GM19324 (cell line): ENCODE measurements around the gene PDCL2.
"Not testable (repeated sequence)": the region's sequence is repeated elsewhere in the genome, so short reads cannot be mapped to it uniquely, and the experiment has no call there.

Source experiments
- ATAC-seq: cut with Tn5 transposase; IDR thresholded peaks from one replicate; pipeline ENCODE4 v1.9.1; 2021; ENCODE audit warnings: mild to moderate bottlenecking, moderate library complexity; ENCODE audit not compliant: unreplicated experiment, low FRiP score

Gene PDCL2

DNA sequence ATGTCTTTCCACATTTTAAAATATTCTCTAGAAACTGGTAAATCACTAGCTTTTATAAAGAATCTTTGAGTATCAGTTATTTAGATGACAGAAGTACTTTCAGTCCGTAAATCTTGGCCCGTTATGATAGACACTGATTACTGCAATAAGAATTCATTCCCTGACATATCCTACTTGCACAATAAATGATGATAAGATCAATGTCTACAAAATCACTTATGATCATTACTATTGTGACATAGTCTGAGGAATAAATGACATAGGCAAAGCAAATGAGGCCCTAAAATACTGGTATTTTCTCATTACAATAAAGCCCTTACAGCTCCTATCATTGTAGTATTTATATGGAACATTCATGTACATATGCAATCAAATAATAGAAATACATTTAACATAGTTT lies 6.6 kb upstream of the PDCL2 start:
- no peak for ATAC-seq

DNA sequence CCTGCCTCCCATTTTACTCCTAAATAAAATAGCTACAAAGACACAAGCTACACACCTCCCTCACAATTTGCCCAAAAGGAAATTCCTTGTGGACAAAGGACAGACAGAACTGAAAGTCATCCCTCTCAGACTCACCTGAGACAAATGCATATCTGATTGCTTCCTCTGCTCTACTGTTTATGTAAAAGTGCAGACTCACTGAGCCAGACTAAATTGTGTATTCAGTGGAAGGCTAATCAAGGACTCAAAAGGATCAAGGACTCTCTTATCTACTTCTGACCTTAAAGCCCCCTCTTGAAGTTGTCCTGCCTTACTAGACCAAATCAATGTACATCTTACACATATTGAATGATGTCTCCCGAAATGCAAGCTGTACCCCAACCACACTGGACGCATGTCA lies 3.9 kb downstream of the PDCL2 start:
- ATAC-seq: no peak

DNA sequence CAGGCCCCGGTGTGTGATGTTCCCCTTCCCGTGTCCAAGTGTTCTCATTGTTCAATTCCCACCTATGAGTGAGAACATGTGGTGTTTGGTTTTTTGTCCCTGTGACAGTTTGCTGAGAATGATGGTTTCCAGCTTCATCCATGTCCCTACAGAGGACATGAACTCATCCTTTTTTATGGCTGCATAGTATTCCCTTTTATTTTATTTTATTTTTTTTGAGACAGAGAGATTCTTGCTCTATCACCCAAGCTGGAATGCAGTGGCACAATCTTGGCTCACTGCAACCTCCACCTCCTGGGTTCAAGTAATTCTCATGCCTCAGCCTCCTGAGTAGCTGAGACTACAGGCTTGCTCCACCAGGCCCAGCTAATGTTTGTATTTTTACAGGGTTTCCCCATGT lies 9.3 kb downstream of the PDCL2 start:
- ATAC-seq: not testable (repeated sequence)

DNA sequence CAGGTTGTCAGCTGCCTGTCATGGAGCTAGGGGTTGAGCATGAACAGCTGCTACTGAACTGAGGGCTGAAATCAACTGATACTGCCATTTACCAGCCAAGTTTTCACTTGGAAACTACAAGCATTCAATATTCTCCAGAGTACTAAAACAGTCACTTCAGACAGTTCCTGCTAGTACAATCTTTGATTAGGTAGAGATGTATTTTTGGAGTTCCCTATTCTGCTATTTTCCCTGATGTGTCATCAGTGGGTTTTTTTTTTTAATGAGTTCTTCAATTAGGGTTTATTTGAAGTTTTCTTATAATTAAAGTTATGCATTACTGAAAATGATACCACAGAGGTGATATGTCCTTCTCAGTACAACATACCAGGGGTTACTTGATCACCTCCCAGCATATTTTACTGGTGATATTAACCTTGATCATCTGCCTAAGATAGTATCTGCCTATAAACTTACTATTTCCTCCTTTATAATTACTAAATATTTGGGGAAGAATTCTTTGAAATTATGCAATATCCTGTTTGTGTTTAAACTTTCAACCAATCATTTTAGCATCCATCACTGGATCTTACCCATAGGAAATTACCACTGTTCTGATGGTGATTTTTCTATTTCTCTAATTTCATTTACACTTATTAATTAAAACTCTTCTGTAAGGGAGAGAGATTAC lies 13.6 kb downstream of the PDCL2 start:
- no peak for ATAC-seq

DNA sequence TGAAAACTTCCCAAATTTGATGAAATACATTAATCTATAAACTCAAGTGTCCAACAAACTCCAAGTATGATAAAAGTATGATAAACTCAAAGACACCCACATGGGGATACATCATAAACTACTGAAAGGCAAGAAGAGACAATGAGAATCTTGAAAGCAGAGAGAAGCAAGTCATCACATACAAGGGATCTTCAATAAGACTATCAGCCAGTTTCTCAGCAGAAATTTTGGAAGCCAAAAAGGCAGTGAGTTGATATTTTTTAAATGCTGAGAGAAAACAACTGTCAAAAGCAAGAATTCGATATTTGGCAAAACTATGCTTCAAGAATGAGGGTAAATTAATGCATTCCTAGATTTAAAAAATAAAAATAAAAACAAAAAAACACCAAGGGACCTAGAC lies 16.5 kb downstream of the PDCL2 start:
- ATAC-seq: no peak

DNA sequence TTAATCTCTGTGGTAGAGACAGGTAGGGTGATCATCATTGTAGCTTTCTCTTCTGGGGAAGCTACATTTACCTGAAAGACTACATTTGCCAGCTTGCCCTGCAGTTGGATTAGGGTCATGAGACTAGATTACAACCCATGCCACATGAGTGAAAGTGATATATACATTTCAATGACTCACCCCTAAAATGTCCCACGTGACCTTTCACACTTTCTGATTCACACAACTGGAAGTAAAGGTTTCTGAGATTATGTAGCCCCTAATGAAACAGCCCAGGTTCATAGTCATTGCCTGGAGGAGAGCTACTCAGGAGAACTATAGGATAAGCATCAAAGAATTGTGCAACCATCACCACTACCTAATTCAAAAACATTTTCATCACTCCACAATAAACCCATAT lies 17.8 kb downstream of the PDCL2 start:
- ATAC-seq: no peak

DNA sequence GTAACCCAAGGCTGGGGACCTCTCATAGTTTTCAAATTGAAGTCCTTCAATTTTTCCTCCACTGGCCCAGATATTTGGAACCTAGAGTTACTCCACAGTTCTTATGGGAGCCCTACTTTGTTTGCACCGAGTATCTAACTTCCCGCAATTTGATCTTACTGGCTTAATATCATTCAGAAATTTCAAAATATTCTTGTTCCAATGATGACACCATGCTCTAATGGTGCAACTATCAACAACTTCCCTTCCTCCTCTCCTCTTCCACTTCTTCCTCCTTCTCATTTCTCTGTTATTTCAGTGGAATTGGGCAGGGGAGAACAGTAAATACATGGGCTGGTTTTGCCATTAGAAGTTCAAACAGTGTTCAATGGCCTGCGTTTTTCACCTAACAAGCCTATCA lies 20.2 kb downstream of the PDCL2 start:
- no peak for ATAC-seq

DNA sequence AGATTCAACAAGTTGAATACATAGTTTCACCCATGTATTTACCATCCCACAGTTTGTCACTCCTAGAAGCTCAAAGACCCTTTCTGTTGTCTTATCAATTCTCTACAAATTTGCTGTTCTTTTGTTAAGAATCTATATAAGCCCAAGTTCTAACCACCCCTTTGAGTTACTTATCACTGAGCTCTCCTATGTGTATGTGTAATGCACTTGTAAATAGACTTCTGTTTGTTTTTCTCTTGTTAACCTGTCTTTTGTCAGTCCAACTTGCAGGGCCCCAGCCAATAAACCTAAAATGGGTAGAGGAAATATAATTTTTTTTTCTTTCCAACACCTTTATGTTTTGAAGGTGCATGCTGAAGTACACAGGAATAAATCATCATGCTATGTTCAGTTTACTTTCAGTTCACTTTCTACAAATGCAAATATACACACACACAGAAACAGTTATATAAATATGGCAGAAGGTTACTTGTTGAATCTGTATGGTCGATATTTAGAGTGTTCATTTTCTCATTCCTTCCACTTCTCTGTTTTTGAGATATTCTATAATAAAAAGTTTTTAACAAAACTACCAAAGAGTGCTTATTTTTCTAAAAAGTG lies 23.0 kb downstream of the PDCL2 start:
- peak; percentile 58 for ATAC-seq

DNA sequence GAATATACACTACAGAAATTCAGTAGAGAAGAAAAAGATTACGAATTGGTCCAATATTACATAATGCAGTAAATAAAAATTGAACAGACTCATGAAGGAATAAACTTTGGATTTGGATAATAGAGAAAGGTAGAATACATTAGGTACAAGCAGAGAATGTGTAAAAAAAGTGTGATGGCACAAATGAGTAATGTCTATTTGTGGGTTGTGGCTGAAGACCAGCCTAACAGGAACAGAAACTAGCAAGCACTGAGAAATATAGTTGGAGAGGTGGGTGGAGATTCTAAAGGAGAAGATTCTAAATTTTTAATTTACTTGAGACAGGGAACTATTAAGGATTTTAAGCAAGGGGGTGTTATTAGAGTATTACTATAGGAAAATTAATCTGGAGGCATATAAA lies 30.2 kb downstream of the PDCL2 start:
- ATAC-seq: peak; percentile 93

DNA sequence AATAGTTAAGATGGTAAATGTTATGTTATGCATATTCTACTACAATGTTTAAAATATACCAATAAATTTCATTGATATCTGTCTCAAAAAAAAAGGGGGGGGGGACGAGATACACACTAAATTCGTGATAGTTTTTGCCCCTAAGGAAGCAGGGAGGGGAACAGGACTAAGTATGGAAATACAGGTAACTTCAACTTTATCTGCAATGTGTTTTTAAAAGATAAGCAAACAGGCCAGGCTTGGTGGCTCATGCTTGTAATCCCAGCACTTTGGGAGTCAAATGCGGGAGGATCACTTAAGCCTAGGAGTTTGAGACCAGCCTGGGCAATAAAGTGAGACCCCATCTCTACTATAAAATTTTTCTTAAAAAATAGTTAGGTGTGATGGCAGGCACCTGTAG lies 31.9 kb downstream of the PDCL2 start:
- ATAC-seq: no peak

DNA sequence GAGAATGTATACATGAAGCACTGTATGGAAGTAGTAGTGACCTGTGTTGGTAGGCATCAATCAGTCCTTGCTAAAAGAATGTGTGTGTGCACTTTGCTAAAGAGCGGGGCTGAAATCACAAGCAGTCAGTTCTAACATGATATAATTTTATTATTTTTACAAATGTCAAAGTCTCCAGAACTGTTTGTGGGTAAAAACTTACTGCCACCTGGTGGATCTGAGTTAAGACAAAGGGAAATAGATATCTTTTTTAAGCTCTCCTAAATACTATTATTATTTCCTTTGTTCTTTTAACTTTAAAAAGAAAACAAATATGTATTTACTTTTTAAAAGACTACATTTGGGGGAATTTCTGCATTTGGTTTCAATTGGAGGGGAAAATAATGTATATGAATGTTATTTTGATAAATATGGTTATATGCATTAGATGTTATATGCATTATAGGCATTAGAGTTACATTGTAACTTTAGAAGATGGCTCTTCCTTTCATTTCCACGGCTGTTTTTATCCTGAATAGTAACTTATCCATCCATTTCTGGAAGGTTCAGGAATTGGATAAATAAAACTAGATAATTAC lies 37.5 kb downstream of the PDCL2 start:
- no peak for ATAC-seq

DNA sequence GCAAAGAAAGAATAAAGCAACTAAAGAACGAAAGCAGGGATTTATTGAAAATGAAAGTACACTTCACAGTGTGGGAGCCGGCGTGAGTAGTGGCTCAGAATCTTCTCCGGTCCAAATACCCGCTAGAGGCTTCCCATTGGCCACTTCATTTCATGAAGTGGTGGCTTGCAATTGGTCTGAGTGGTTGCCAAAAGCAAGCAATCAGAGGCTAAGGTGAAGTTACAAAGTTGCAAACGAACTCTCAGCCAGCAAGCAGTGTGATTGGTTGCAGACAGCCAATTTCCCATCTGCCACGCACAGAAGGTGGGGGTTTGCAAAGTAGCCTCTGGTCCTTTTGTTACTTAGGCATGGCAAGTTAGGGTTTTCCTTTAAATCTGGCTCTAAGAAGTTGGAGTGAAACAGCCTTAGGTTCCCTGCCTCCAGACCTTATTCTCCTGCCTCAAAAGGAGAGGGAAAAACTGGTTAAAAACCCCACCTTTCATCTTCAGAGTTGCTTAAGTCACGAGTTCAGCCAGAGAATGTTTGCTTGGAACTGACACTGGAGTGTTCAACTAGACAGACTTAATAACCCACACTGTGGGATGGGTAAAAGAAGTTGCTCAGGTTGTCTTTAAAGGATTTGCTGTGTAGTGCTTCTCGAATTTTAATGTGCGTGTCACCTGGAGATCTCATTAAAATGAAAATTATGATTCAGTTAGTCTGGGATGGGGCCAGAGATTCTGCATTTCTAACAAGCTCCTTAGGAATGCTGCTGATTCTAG lies 38.4 kb downstream of the PDCL2 start:
- peak; percentile 94 for ATAC-seq

DNA sequence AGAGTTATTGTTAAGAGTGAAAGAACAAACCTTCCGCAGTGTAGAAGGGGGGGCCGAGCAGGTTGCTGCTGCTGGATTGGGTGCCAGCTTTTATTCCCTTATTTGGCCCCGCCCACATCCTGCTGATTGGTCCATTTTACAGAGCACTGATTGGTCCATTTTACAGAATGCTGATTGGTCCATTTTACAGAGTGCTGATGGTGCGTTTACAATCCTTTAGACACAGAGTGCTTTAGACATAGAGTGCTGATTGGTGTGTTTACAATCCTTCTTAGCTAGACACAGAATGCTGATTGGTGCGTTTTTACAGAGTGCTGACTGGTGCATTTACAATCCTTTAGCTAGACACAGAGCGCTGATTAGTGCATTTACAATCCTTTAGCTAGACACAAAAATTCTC lies 40.1 kb downstream of the PDCL2 start:
- ATAC-seq: not testable (repeated sequence)

DNA sequence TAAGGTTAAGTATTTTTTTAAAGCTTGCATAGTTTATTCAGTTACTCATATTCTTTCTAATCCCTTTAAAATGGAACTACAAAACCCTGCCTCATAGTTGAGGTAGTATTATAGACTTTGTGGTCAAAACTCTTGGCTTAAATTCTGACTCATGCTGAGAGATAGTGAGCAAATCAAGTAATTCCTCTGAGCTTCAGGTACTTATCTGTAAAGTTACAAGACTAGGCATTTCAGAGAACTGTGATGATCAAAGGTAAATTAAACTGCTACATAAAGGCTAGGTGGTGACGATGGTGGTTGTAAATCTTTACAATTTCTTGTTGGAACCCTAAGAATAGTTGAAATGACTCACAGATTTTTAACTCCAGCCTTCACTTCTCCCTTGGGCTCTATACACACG lies 42.2 kb downstream of the PDCL2 start:
- no peak for ATAC-seq

DNA sequence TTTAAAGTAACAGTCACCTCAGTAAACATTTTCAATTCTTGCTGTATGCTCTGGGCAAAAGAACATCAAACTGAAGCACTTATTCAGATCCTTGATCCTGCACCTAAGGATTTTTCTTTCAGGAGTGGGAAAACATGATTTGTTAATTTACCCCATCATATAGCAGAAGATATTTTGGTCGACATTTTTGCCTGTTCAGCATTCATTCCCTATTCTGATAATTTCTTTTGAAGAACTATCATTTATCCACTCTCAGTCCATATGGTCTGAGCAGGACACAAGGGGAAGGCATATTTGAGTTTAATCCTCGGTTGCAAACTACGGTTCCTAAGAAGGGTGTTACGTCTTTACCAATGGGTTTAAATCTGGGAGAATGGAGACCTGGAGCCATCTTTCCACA lies 44.1 kb downstream of the PDCL2 start:
- no peak for ATAC-seq

DNA sequence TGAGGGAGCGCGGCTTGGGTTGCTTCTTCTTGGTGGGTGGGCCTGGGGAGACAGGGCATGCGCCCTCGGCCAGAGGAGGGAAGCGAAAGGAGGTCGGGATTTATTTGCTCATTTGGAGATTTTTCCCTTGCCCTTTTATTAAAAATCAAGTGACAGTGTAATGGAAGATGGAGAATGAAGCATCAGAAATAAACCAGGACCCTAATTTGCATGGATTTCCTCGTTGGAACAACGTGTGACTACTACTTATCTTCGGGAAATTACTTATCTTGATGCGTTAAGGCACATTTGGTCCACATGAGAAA lies 44.6 kb downstream of the PDCL2 start:
- ATAC-seq: no peak

DNA sequence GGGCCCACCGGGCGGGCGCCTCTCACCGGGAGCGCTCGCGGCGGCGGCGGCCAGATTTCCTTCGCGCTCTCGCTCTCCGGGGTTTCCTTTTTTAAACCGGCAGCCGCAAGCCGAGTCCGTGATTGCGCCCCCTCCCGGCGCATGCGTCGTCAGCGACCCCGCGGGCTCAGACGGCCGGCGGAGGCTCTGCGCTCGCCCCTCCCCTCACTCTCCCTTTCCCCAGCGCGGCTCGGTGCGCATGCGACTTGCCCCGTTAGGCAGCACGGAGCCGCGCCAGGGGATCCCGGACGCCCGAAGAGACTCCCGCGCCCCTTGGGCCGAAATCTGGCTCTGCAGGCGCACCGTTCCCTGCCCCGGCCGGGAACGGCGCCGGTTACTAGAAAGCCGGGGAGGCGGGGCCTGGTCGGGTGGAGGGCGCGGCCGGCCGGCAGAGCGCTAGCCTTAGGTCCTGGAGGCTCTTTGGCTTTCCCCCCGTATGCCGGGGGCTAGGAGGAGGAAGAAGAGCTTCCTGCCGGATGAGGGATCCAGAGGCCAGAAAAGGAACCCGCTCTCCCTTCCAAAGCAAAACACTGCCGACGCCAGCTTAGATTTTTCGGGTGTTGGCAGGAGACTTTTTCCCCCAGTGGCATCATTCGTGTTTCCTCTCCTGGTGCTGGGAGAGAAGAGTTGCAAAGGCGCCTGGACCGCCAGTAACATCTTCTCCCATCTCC lies 45.1 kb downstream of the PDCL2 start, which contains the start of gene CLOCK:
Gene CLOCK, minus strand, starts transcription at position 154 of the 710 bp plus-strand sequence. CDS start 64,124 bp downstream, outside the sequence.
- peak; percentile 84 for ATAC-seq

DNA sequence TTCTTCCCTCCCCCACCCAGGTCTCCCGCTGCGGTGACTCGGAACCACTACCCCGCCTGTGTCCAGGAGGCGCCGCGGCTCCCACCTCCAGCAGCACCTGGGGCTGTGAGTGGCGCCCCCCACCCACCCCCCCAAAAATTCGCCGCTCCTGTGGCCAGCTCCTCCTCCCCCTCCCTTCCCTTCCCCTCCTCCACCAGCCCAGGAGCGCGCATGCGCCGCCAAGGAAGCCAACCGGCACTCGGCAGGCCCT lies 45.6 kb downstream of the PDCL2 start:
- ATAC-seq: peak; percentile 61

DNA sequence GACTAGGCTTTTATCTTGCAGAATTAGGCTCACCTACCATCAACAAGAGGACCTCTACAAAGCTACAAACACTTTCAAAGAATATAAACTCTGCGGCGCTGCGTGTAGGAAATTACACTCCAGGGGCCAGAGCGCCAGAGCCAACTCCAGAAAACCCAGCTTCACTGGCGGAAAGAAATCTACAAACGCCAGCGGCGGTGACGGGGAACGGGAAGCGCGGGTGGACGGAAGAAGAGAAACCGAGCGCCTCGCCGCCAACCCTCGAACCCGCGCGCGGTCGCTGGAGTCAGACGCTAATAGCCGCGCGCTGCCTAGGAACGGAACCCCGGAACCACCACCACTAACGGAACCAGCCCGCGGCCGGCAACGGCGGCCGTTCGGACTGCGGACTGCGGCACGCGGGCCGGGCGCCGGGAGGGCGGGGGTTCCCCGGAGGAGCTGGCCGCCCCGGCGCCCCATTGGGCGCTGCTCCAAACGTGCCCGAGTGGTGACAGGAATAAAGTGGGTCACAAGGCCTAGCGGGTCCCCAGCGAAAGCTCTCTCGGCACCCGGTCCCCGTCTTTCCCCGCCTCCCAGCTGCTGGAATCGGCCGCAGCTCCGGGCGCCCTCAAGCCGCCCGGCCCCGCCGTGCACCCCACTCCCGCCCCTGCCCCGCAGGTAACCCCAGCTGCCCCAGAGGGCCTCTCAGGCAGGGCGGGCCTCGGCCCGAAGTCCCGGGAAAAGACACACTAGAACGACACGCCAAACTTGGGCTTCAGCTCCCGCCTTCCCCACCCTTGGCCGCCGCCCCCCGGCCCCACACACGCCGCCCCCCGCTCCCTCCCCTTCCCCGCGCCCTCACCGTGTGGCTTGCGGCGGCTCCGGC lies 46.2 kb downstream of the PDCL2 start:
- ATAC-seq: peak; percentile 54

DNA sequence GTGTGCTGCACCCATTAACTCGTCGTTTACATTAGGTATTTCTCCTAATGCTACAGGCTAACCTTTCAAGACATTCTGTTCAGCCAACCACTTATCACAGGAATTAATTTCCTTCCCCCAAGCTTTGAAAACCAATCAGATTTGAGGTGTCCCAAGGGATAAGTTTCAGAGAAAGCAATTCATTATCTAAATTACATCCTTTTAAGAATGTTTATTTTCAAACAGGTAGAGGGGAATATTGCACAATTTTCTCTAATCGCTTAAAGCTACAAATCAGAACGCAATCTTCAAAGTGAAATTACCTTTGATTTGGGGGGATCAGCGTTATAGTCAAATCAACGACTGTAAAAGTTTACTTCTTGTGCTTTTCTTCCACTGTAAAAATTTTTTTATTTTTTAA lies 46.9 kb downstream of the PDCL2 start:
- no peak for ATAC-seq
